Rectal smooth muscle tissue (tissue), 1 donor: Measurements from ENCODE around the gene UNC79.

Experiments used
- H3K27ac ChIP-seq: one replicate; pipeline ENCODE4 v1.7.0; 2013; ENCODE audit warnings: low read depth, low read length, inconsistent platforms
- H3K27me3 ChIP-seq: one replicate; pipeline ENCODE4 v1.7.0; 2013; ENCODE audit warnings: low read length; ENCODE audit not compliant: control insufficient read depth, insufficient read depth
- H3K36me3 ChIP-seq: one replicate; pipeline ENCODE4 v1.7.0; 2013; ENCODE audit warnings: low read length; ENCODE audit not compliant: control insufficient read depth, insufficient read depth
- H3K4me1 ChIP-seq: one replicate; pipeline ENCODE4 v1.7.0; 2013; ENCODE audit warnings: low read length; ENCODE audit not compliant: control insufficient read depth, insufficient read depth
- H3K4me3 ChIP-seq: one replicate; pipeline ENCODE4 v1.7.0; 2013; ENCODE audit warnings: low read length
- H3K9ac ChIP-seq: one replicate; pipeline ENCODE4 v1.7.0; 2013; ENCODE audit warnings: low read length

The UNC79 gene

DNA sequence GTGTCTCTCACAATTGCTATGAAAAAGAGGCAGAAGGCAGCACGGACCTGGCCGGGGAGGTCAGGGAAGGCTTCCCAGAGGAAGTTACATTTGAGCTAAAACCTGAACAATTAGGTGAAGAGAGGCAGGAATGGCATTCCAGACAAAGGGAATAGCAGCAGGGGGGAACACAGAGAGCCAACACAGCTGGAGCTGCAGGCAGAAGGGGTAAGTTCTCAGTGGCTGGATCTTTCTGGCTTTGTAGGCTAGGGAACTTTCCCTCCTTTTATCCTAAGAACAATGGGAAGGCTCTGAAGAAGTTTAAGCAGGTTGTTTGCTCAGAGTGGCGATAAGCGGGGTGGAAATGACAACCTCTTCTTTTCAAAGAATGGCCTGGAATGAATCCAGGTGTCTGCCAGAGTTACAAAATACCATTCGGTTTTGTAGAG, 257.5 kb downstream of the UNC79 start:
- Histone ChIP-seq H3K27me3 (no peaks in the 10 kb centered on the region), H3K36me3 (no peaks in the 10 kb centered on the region), H3K9ac (no peak overlapping the region), H3K4me1 (no peaks in the 10 kb centered on the region), H3K27ac (no peak overlapping the region), H3K4me3 (no peak overlapping the region)

GRCh38 chr14:93688820-93689219, 258.1 kb downstream of the UNC79 start:
- no peak overlapping the region for H3K27ac ChIP-seq
- H3K9ac ChIP-seq: no peak overlapping the region

DNA sequence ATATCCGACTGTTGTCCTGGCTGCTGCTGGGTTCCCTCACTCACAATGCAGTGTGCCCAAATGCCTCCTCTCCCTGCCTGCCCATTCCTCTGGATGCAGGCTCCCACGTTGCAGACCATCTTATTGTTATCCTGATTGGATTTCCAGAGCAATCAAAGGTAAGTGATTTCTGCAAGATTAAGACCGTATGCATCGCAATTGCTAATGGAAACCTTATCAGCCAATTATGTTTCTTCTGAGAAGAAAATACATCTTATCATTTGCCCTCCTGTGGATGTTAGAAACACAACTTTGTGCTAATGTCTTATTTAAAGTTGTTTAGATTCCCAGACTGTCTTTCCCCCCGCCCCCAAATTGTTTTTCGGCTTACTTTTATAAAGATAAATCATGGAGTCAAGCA, 259.4 kb downstream of the UNC79 start:
- Histone ChIP-seq H3K4me3 (no peak overlapping the region), H3K27ac (no peak overlapping the region), H3K4me1 (no peaks in the 10 kb centered on the region), H3K9ac (no peak overlapping the region), H3K36me3 (no peaks in the 10 kb centered on the region), H3K27me3 (no peaks in the 10 kb centered on the region)

More at GRCh38 chr14:93688820-93689219, 258.1 kb downstream of the UNC79 start:
- no peaks in the 10 kb centered on the region for H3K4me1 ChIP-seq
- no peaks in the 10 kb centered on the region for H3K27me3 ChIP-seq
- H3K36me3 ChIP-seq: no peaks in the 10 kb centered on the region
- H3K4me3 ChIP-seq: no peak overlapping the region

DNA sequence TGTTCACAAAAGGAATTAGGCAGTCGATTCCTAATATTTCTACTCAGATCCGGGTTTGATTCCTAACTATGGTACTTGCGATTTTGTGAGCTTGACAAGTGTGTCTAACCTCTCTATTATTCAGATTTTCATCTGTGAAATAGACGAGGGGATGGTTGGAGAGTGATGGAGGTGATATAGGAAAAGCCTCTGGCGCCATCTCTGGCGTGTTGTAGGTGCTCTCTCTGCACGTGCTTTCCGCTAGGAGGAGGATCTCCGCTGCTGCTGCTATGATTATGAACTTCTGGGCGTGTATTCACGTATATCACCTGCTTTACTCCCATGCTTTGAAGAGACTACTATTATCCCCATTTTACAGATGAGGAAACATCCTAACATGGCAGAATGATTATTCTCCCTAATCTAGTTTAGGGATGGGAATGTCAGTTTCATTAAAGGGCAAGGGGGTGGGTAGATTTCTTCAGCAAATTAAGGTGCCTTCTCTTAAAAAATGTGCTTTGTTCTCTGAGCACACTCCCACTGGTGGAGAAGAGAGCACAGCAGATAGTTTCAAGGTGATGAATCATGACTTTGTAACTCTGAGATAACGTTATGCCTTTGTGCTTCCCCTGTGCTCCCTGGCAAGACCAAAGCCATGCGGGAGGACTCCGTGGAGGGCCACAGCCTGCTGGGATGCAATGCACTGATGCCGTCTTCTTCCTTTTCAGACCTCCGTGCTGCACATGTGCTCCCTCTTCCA, 260.5 kb downstream of the UNC79 start:
- H3K27me3 ChIP-seq: no peaks in the 10 kb centered on the region
- no peaks in the 10 kb centered on the region for H3K4me1 ChIP-seq
- no peak overlapping the region for H3K9ac ChIP-seq
- no peak overlapping the region for H3K4me3 ChIP-seq
- no peaks in the 10 kb centered on the region for H3K36me3 ChIP-seq
- H3K27ac ChIP-seq: no peak overlapping the region

- no peaks in the 10 kb centered on the region for H3K4me1 ChIP-seq
- no peaks in the 10 kb centered on the region for H3K36me3 ChIP-seq
- H3K27me3 ChIP-seq: no peaks in the 10 kb centered on the region
- H3K9ac ChIP-seq: no peak overlapping the region
- H3K27ac ChIP-seq: no peak overlapping the region
- H3K4me3 ChIP-seq: no peak overlapping the region
Measured at GRCh38 chr14:93693914-93694313, 263.2 kb downstream of the UNC79 start.

DNA sequence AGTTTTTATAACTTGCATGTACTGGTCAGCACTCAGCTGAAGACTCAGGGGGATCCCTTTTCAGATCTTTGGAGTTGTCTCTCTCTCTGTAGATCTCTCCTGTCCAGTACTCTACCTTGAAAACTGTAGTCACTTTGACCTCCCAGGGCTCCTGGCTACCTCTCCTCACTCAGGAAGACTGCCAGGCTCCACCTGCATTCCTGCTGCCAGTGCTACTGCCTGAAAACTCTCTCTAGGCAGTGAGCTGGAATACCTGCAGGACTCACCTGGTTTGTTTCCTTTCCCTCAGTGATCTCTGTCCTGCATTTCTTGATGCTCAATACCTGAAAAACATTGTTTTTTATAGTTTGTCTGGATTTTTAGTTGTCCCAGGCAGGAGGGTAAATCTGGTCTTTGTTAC, 270.2 kb downstream of the UNC79 start:
- Histone ChIP-seq H3K4me3 (no peak overlapping the region), H3K27me3 (no peaks in the 10 kb centered on the region), H3K27ac (no peak overlapping the region), H3K36me3 (no peaks in the 10 kb centered on the region), H3K9ac (no peak overlapping the region), H3K4me1 (no peaks in the 10 kb centered on the region)

- no peaks in the 10 kb centered on the region for H3K4me1 ChIP-seq
- no peak overlapping the region for H3K9ac ChIP-seq
- no peaks in the 10 kb centered on the region for H3K27me3 ChIP-seq
- no peaks in the 10 kb centered on the region for H3K36me3 ChIP-seq
- no peak overlapping the region for H3K4me3 ChIP-seq
- no peak overlapping the region for H3K27ac ChIP-seq
Measured at GRCh38 chr14:93701562-93701961, 270.8 kb downstream of the UNC79 start.

DNA sequence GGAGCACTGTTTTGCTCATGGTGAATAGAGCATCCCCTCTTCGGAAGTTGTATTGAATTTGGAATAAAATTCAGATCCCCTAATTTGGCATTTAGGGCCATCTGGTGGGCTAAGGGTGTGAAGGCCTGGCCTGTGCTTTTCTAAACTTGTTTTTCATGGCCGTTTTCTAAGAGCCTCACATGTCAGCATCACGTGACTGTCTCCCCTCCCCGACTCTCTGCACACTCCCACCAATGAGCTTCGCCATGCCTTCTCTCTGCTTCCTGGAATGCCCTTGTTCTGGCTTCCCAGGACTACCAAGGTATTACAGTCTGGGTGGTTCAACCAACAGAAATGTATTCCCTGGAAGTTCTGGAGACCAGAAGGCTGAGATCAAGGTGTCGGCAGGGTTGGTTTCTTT, 272.2 kb downstream of the UNC79 start:
- Histone ChIP-seq H3K4me1 (no peaks in the 10 kb centered on the region), H3K9ac (no peak overlapping the region), H3K4me3 (no peak overlapping the region), H3K36me3 (no peaks in the 10 kb centered on the region), H3K27ac (no peak overlapping the region), H3K27me3 (no peaks in the 10 kb centered on the region)

GRCh38 chr14:93703941-93704340, 273.2 kb downstream of the UNC79 start:
- H3K4me3 ChIP-seq: no peak overlapping the region
- H3K36me3 ChIP-seq: no peaks in the 10 kb centered on the region
- no peaks in the 10 kb centered on the region for H3K27me3 ChIP-seq
- H3K27ac ChIP-seq: no peak overlapping the region
- no peaks in the 10 kb centered on the region for H3K4me1 ChIP-seq
- H3K9ac ChIP-seq: no peak overlapping the region

DNA sequence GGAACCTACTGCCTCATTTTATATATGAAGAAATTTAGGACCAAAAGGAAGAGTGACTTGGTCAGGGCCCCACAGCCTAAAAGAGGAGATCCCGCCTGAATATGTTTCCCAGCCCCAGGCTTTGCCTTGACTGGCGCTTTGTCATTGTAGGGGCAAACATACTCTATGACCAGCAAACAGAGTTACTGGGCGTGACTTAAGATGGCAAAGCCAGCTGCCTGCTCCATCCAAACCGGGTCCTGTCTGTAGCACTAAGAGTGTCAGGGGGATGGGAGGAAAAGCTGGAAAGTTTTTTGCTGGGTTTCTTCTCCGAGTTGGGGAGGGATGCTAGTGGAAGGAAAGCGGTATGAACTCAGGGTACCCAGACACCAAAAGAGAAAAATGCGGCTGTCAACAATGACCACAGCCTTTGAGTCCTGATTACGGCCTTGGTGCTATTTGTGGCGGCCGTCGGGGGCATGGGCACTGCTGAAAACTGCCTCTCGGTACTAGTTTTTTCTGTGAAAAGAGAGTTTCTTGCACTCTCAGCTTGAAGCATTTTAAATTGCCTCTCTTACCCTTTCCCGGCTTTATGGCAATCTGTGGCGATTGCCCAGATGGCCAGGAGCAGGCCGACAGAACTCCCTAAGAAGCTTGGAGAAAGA, 274.9 kb downstream of the UNC79 start:
- H3K36me3 ChIP-seq: no peaks in the 10 kb centered on the region
- no peak overlapping the region for H3K9ac ChIP-seq
- no peaks in the 10 kb centered on the region for H3K4me1 ChIP-seq
- no peak overlapping the region for H3K27ac ChIP-seq
- H3K4me3 ChIP-seq: no peak overlapping the region
- no peaks in the 10 kb centered on the region for H3K27me3 ChIP-seq

DNA sequence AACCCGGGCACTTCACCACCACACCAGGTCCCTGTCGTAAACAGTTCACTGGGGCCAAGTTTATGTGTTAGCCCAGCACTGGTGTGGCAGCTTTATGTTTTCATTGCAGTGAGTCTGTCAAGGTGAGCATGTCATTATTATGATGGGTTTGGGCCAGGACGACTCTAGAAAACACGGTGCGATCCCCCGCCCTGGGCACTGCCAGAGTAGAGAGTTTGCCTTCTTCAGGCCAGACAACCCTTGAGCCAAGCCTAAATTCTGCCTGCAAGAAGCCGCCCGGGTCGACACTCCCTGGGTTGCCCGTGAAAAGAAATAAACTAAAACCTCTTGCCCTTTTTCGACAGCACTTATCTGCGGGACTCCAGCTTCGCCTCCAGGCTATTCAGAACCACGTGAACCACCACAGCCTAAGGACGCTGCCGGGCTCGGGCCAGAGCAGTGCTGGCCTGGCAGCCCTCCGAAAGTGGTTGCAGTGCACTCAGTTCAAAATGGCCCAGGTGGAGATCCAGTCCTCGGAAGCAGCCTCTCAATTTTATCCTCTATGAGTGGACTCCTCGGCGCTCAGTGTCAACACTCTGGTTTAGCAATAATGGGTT, 275.7 kb downstream of the UNC79 start:
- no peaks in the 10 kb centered on the region for H3K36me3 ChIP-seq
- no peak overlapping the region for H3K9ac ChIP-seq
- no peak overlapping the region for H3K27ac ChIP-seq

DNA sequence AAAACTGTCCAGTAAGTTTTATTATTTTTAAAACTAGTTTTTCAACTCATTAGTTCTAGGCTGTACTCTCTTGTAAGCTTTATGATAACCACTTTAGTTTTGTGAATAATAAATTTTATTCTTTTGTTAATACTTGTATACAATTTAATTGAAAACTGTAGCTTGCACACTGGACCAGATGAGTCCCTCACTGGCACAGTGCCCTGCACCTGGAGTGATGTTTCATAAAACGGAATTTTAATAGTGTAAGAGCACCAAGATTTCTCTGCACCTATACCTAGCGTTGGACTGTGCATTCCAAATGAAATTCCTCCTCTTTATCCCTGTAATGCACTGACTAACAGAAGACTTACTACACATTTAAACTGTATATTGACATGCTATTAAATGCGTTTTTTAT, 276.7 kb downstream of the UNC79 start:
- no peak overlapping the region for H3K27ac ChIP-seq
- H3K27me3 ChIP-seq: no peaks in the 10 kb centered on the region
- H3K4me3 ChIP-seq: no peak overlapping the region
- no peaks in the 10 kb centered on the region for H3K4me1 ChIP-seq
- H3K36me3 ChIP-seq: no peaks in the 10 kb centered on the region
- no peak overlapping the region for H3K9ac ChIP-seq

More for the DNA sequence above, 275.7 kb downstream of the UNC79 start:
- Histone ChIP-seq H3K27me3 (no peaks in the 10 kb centered on the region), H3K4me3 (no peak overlapping the region), H3K4me1 (no peaks in the 10 kb centered on the region)
